ENCODE results near the gene P4HA2. TPM values are rescaled to one million over a fixed set of nuclear protein-coding genes. Genes with fewer than 3 reads are reported as not detected.

The P4HA2 gene
- total RNA-seq, 2 experiments from 2014 or later = 17.3 to 18.6 TPM

DNA sequence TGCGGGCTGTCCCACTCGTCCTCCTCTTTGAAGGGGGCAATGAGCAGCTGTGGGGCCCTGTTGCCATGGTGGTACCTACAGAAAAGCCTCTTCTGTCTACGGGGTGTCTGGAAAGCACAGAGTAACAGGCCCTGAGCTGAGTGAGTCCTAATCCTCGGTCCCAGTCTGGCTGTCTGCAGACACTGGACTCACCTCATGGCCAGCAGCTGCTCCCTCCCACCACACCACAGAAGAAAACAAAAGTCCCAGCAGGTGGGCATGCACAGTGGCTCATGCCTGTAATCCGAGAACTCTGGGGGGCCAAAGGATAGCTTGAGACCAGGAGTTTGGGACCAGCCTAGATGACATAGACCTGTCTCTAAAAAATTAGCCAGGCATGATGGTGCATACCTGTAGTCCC is 19.9 kb downstream of the P4HA2 start:
- no peaks in the 10 kb centered on the region for H3K27me3 Mint-ChIP-seq
- peaks cover 3% of the 10 kb centered on the region for H3K4me1 Mint-ChIP-seq (ENCODE audit: low read depth)
- no peak overlapping the region for H3K27ac Mint-ChIP-seq
- H3K9me3 Mint-ChIP-seq = no peaks in the 10 kb centered on the region
- DNase-seq (no peak), ATAC-seq (no peak)
- intact Hi-C loops (cut with micrococcal nuclease) = no loop called here
- no peaks in the 10 kb centered on the region for H3K36me3 Mint-ChIP-seq (ENCODE audit: low read depth)
- CTCF ChIA-PET = interaction anchor here (1.0 to 2.6 kb wide), 5 partner anchors 10 to 145 kb away, joined by 3 to 7 read pairs (median 3); no protein-coding TSS in a partner anchor
- H3K4me3 Mint-ChIP-seq = no peak overlapping the region
- POLR2A ChIA-PET = no interaction called here
- TF ChIP-seq CTCF (IDR thresholded peaks at IDR 0.05) = no peak

GRCh38 chr5:132206782-132207181 is 20.9 kb downstream of the P4HA2 start:
- no peaks in the 10 kb centered on the region for H3K27me3 Mint-ChIP-seq
- CTCF ChIA-PET = interaction anchor here (1.4 to 2.6 kb wide), 3 partner anchors 10 to 17 kb away, joined by 3 to 7 read pairs (median 5); no protein-coding TSS in a partner anchor
- peaks cover 3% of the 10 kb centered on the region for H3K4me1 Mint-ChIP-seq (ENCODE audit: low read depth)
- no peaks in the 10 kb centered on the region for H3K9me3 Mint-ChIP-seq
- intact Hi-C loops (cut with micrococcal nuclease) = no loop called here
- DNase-seq (no peak), ATAC-seq (no peak)
- POLR2A ChIA-PET = no interaction called here
- no peak for TF ChIP-seq CTCF (IDR thresholded peaks at IDR 0.05)
- no peak overlapping the region for H3K27ac Mint-ChIP-seq
- no peak overlapping the region for H3K4me3 Mint-ChIP-seq
- H3K36me3 Mint-ChIP-seq (ENCODE audit: low read depth) = no peaks in the 10 kb centered on the region

GRCh38 chr5:132205385-132206125 is 22.1 kb downstream of the P4HA2 start:
- Mint-ChIP-seq H3K4me3 (no peak overlapping the region), H3K27me3 (peaks cover 2% of the 10 kb centered on the region), H3K27ac (no peak overlapping the region), H3K9me3 (no peaks in the 10 kb centered on the region), H3K4me1 (ENCODE audit: low read depth) (peaks cover 3% of the 10 kb centered on the region), H3K36me3 (ENCODE audit: low read depth) (no peaks in the 10 kb centered on the region)
- TF ChIP-seq CTCF (IDR thresholded peaks at IDR 0.05) = no peak
- ChIA-PET POLR2A (no interaction called here), CTCF (interaction anchor here (1.6 kb wide), 1 partner anchor 15 kb away, joined by 5 read pairs; no protein-coding TSS in a partner anchor)
- DNase-seq (no peak), ATAC-seq (no peak)
- intact Hi-C loops (cut with micrococcal nuclease) = no loop called here

DNA sequence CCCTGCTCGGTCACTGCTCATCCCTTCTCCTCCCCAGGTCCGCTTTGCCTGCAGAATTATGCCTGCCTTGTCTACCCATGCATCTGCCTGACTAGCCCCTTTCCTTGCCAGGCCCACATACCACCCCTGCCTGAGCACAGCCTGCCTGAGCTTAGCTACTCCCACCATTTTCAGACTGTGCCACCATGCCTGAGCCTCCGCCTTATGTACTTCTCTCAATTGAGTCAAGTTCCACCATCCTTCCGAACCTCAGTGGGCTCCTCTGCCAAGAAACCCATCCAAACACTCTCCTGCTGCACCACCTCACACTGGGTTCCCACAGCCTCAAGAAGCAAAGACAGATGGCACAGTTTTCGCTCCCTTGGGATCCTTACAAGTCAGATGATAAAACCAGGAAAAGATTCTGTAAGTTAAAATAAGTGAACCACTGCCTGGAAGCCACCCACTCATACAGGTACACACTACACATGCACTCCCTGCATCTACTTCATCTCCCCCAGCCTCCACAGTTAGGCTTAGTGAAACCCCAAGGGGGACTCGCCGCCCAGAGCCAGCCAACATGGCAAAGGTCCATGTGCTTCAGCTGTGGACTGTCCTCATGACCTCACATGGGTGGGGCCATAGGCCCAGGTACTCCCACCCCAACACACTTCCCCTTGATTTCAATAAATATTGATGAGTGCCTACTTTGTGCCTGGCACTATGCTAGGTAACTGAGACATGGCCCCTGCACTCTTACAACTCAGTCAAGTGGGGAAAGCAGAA is 23.1 kb downstream of the P4HA2 start:
- ATAC-seq = no peak
- H3K9me3 Mint-ChIP-seq = no peaks in the 10 kb centered on the region
- no peak overlapping the region for H3K4me3 Mint-ChIP-seq
- H3K27ac Mint-ChIP-seq = no peak overlapping the region
- H3K36me3 Mint-ChIP-seq (ENCODE audit: low read depth) = no peaks in the 10 kb centered on the region
- peaks cover 3% of the 10 kb centered on the region for H3K4me1 Mint-ChIP-seq (ENCODE audit: low read depth)
- no peak for DNase-seq
- peaks cover 2% of the 10 kb centered on the region for H3K27me3 Mint-ChIP-seq
- intact Hi-C loops (cut with micrococcal nuclease) = no loop called here
- POLR2A ChIA-PET = interaction anchor here (0.8 kb wide), 1 partner anchor 11 kb away, joined by 3 read pairs; no protein-coding TSS in a partner anchor
- CTCF ChIA-PET = interaction anchor here (3.0 kb wide), 1 partner anchor 24 kb away, joined by 12 read pairs; no protein-coding TSS in a partner anchor
- no peak for TF ChIP-seq CTCF (IDR thresholded peaks at IDR 0.05)
